Left ventricle myocardium inferior (tissue), 1 donor: ENCODE measurements around the gene PTS. TPM values are rescaled to one million over a fixed set of nuclear protein-coding genes. Genes with fewer than 3 reads are reported as not detected.
A peak's percentile ranks its signal among the peaks of the same experiment; 100 is the strongest.

ENCODE experiments used
- DNase-seq: peaks from one replicate; pipeline ENCODE4 v3.0.0-alpha.2; 2020
- H3K27ac ChIP-seq: fragments of 200-600 bp; replicated peaks from 2 replicates; pipeline ENCODE4 v1.8.0; 2021
- H3K27me3 ChIP-seq: fragments of 200-600 bp; 2 replicates; pipeline ENCODE4 v1.8.0; 2021; ENCODE audit warnings: low read depth
- H3K36me3 ChIP-seq: fragments of 200-600 bp; 2 replicates; pipeline ENCODE4 v1.8.0; 2021
- H3K4me1 ChIP-seq: fragments of 200-600 bp; 2 replicates; pipeline ENCODE4 v1.8.0; 2021
- H3K4me3 ChIP-seq: fragments of 200-600 bp; 2 replicates; pipeline ENCODE4 v1.8.0; 2021; ENCODE audit warnings: mild to moderate bottlenecking, moderate library complexity
- H3K9me3 ChIP-seq: fragments of 200-600 bp; replicated peaks from 2 replicates; pipeline ENCODE4 v1.8.0; 2021
- intact Hi-C: fragments of 100-400 bp; cut with micrococcal nuclease; formaldehyde crosslinking; loops from one replicate; pipeline ENCODE4 v1.11.0; 2022
- long read RNA-seq: library from polyadenylated mRNA; unstranded; transcript quantifications from one replicate; pipeline ENCODE4 v2.0.0, GENCODE V29; 2021
- total RNA-seq: library from RNA; stranded (reverse); fragmentation: NEBNext Ultra II Directional; extraction: Animal tissue kit (Norgen Biotek cat#: 25700); gene quantifications from one replicate; pipeline ENCODE4 v1.2.1, GENCODE V29; 2021
- TF ChIP-seq, protein P1 (sequence below): fragments of 200-600 bp; IDR thresholded peaks from 2 replicates; pipeline ENCODE4 v1.8.0; 2021; ENCODE audit warnings: antibody characterized with exemption, mild to moderate bottlenecking, borderline replicate concordance
- donor health status: DM: no; HTN: yes; CAD: no; lungs with severe emphysema.

PTS gene
- 27.0 TPM for total RNA-seq
- long read RNA-seq, transcript PTS-207 (5 exons, 846 nt): major isoform, 12 of 21 reads
- long read RNA-seq, partial matches to known transcripts: 2 of 21 reads
- long read RNA-seq, other reads (novel, unspliced or antisense): 3 of 21 reads

DNA sequence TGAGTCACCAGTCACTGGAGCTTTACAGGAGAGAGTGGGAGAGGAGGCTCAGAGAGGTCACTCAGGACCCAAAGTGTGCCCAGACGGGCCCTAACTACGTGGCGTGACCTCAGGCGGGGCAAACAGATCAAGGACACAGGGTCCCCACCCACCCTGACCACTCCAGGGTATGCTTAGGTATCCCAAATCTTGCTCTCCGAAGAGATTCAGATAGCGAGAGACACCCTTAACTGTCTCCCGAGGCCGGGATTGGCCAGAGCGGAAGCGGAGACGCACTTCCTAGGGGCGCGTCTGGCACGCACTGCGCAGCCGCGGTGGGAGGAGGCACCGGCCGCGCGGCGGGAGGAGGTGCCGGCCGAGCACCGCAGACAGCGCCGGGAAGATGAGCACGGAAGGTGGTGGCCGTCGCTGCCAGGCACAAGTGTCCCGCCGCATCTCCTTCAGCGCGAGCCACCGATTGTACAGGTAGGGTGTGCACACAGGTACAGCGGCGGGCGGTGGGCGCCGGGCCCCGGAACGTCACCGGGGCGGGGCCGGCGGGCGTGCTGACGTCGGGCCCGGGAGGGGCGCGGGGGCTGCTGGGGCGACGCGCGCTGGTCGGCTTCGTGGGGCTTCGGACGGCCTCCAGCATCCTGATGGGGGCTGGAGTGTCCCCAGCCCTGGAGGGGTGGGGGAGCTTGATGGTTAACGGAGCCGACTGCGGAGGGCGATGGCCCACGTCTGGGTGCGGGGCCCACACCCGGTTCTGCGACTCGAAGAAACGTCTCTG lies at the start of gene PTS:
Gene PTS (plus strand): TSS at position 367 of the 769 bp plus-strand sequence. CDS start 16 bp downstream, at position 383.
- H3K36me3 ChIP-seq: peaks cover 33% of the 10 kb centered on the region
- peak within 1 kb of the TSS; percentile 71 for H3K4me3 ChIP-seq
- no peaks in the 10 kb centered on the region for H3K9me3 ChIP-seq
- intact Hi-C loops: no loop called here
- peak; percentile 86 for DNase-seq
- H3K27me3 ChIP-seq: no peaks in the 10 kb centered on the region
- H3K4me1 ChIP-seq: peaks cover 23% of the 10 kb centered on the region
- peak within 1 kb of the TSS; percentile 96 for H3K27ac ChIP-seq
- TF ChIP-seq, protein P1, sequence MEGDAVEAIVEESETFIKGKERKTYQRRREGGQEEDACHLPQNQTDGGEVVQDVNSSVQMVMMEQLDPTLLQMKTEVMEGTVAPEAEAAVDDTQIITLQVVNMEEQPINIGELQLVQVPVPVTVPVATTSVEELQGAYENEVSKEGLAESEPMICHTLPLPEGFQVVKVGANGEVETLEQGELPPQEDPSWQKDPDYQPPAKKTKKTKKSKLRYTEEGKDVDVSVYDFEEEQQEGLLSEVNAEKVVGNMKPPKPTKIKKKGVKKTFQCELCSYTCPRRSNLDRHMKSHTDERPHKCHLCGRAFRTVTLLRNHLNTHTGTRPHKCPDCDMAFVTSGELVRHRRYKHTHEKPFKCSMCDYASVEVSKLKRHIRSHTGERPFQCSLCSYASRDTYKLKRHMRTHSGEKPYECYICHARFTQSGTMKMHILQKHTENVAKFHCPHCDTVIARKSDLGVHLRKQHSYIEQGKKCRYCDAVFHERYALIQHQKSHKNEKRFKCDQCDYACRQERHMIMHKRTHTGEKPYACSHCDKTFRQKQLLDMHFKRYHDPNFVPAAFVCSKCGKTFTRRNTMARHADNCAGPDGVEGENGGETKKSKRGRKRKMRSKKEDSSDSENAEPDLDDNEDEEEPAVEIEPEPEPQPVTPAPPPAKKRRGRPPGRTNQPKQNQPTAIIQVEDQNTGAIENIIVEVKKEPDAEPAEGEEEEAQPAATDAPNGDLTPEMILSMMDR: no peak

DNA sequence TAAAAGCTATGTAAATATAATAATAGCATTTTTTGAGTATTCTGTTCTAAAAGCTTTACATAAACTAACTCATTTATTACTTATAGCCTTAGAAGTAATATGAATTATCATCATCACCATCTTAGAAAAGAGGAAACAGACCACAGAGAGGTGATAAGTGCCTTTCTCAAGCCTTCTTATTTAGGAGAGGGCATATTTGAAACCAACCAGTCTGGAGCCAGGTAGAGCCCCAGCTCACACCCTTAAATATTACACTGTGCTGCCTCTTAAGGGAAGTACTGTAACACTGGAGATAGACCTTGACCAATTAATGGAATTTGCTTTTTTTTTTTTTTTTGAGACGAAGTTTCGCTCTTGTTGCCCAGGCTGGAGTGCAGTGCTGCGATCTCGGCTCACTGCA lies 48.6 kb upstream of the PTS start:
- Histone ChIP-seq H3K4me3 (peak overlapping the region; percentile 65), H3K27ac (peak overlapping the region; percentile 86), H3K9me3 (no peaks in the 10 kb centered on the region), H3K4me1 (peaks cover 36% of the 10 kb centered on the region), H3K27me3 (no peaks in the 10 kb centered on the region), H3K36me3 (peaks cover 6% of the 10 kb centered on the region)
- DNase-seq: no peak
- TF ChIP-seq, protein P1: no peak
- intact Hi-C loops: loop anchor here (10.0 kb wide), 1 partner anchor 63 kb away; no protein-coding TSS in a partner anchor

DNA sequence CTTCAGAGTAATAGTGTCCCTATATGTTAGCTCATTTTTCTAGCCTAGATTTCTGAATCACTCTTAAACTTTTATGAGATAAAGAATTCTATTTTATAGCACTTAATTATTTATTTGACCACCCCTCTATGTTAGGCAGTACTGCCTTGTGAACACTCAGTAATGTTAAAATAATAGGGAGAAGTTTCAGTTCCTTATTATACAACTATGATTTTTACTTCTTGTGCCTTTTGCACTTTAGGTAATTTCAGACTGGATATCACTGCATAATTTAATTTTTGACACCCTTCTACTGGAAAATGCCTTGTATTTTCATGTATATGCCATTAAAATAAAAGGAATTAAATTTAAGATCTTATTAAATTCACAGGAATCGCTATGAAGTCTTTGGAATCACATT lies 47.8 kb upstream of the PTS start:
- intact Hi-C loops: loop anchor here (10.0 kb wide), 1 partner anchor 64 kb away; no protein-coding TSS in a partner anchor
- Histone ChIP-seq H3K36me3 (peaks cover 6% of the 10 kb centered on the region), H3K9me3 (no peaks in the 10 kb centered on the region), H3K27ac (peak overlapping the region; percentile 86), H3K27me3 (no peaks in the 10 kb centered on the region), H3K4me1 (peaks cover 28% of the 10 kb centered on the region), H3K4me3 (peak overlapping the region; percentile 65)
- TF ChIP-seq, protein P1: no peak
- no peak for DNase-seq

DNA sequence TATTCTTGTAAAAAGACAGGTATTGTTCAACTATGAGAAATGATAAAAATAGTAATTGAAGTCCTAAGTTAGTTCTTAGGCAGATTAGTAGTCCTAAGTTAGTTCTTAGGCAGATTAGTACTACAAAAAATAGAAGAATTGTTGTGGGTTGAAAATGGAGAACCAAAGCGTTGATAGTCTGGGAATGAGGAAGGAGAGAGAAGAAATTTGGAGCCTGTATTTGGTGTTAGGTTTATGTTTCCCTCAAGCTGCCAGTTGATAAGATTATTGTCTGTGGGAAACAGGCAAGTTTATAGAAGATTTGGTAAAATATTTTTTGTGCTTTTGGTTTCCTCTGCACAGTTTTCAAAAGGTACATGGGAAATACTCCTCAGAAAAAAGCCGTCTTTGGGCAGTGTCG lies 47.3 kb upstream of the PTS start:
- TF ChIP-seq, protein P1: no peak
- H3K4me1 ChIP-seq: peaks cover 28% of the 10 kb centered on the region
- no peaks in the 10 kb centered on the region for H3K9me3 ChIP-seq
- peak overlapping the region; percentile 86 for H3K27ac ChIP-seq
- intact Hi-C loops: loop anchor here (10.0 kb wide), 1 partner anchor 64 kb away; no protein-coding TSS in a partner anchor
- DNase-seq: no peak
- H3K36me3 ChIP-seq: peaks cover 6% of the 10 kb centered on the region
- H3K27me3 ChIP-seq: no peaks in the 10 kb centered on the region
- peak overlapping the region; percentile 65 for H3K4me3 ChIP-seq

DNA sequence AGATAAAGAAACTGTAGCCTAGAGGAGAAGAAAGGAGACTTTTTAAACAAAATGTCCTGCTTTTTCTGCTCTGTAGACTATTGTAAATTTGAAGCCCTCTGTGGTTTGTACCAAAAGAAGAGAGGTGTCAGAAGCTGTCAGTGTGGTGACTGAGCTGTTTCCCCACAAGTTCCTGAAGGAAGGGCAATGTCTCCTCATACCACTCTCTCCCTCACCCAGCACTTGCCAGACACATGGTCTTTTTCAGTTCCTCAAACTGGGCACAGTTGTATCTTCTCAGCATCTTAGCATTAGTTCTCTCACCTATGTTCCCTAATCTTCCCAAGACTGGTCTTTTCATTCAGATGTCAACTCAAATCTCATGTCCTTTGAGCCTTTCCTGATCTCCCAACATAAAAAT lies 46.6 kb upstream of the PTS start:
- H3K27ac ChIP-seq: peak overlapping the region; percentile 86
- H3K36me3 ChIP-seq: peaks cover 6% of the 10 kb centered on the region
- peak overlapping the region; percentile 65 for H3K4me3 ChIP-seq
- no peak for DNase-seq
- intact Hi-C loops: loop anchor here (10.0 kb wide), 1 partner anchor 65 kb away; no protein-coding TSS in a partner anchor
- TF ChIP-seq, protein P1: no peak
- H3K9me3 ChIP-seq: no peaks in the 10 kb centered on the region
- H3K27me3 ChIP-seq: no peaks in the 10 kb centered on the region
- H3K4me1 ChIP-seq: peaks cover 27% of the 10 kb centered on the region
